NCI-H345 treated with DMSO at 0.1 percent for 48 hours (cell line): Measurements from ENCODE around the gene TTC5.
"Not testable (repeated sequence)": the region's sequence is repeated elsewhere in the genome, so short reads cannot be mapped to it uniquely, and the experiment has no call there.

Source experiments
- DNase-seq: peaks from one replicate; lab custom pipeline; 2025; ENCODE audit not compliant: unreplicated experiment; lab: John Stamatoyannopoulos, UW

TTC5 gene

GRCh38 chr14:20306079-20306423 is 300 bp upstream of the TTC5 start:
- no peak for DNase-seq

- DNase-seq, result no peak
Observed at GRCh38 chr14:20302042-20302755, 3.6 kb downstream of the TTC5 start.

- no peak for DNase-seq
Observed at GRCh38 chr14:20295067-20295466, 10.7 kb downstream of the TTC5 start.

GRCh38 chr14:20294636-20295035 is 11.1 kb downstream of the TTC5 start:
- DNase-seq, result no peak

GRCh38 chr14:20281998-20282397 is 23.8 kb downstream of the TTC5 start:
- DNase-seq, result not testable (repeated sequence)

GRCh38 chr14:20280265-20280664 is 25.5 kb downstream of the TTC5 start:
- DNase-seq, result not testable (repeated sequence)

- no peak for DNase-seq
Observed at GRCh38 chr14:20278414-20278813, 27.3 kb downstream of the TTC5 start.

- DNase-seq, result no peak
Observed at GRCh38 chr14:20277409-20277808, 28.3 kb downstream of the TTC5 start.

GRCh38 chr14:20274062-20274461 is 31.7 kb downstream of the TTC5 start:
- DNase-seq, result no peak

- not testable (repeated sequence) for DNase-seq
Observed at GRCh38 chr14:20264361-20264760, 41.4 kb downstream of the TTC5 start.

GRCh38 chr14:20262642-20263128 is 43.1 kb downstream of the TTC5 start:
- no peak for DNase-seq

- no peak for DNase-seq
Observed at GRCh38 chr14:20247646-20248246, 58.0 kb downstream of the TTC5 start.
